Naive B cell (primary cell): ENCODE data around the gene NDRG2. TPM values are rescaled to one million over a fixed set of nuclear protein-coding genes. Genes with fewer than 3 reads are reported as not detected.
"Not testable (repeated sequence)": the region's sequence is repeated elsewhere in the genome, so short reads cannot be mapped to it uniquely, and the experiment has no call there.

Experiments
- ATAC-seq, 2 donors: fragments of 150-1000 bp; cut with Tn5 transposase; 2 replicates each; pipeline ENCODE4 v1.10.0; 2021; ENCODE audit warnings: low read depth in 2 of 2, mild to moderate bottlenecking in 2 of 2, moderate library complexity in 2 of 2
- DNase-seq: peaks from one replicate; pipeline ENCODE4 v3.0.0; 2022
- H3K27ac Mint-ChIP-seq, 6 donors: one replicate each; pipeline ENCODE4 v1.8.0; 2020 to 2022; ENCODE audit warnings: mild to moderate bottlenecking in 6 of 6, mixed read lengths in 6 of 6, moderate library complexity in 5 of 6, inconsistent platforms in 2 of 6
- H3K27me3 Mint-ChIP-seq, 3 donors: one replicate each; pipeline ENCODE4 v1.8.0; 2021 to 2022; ENCODE audit warnings: mixed read lengths in 3 of 3, mild to moderate bottlenecking in 1 of 3
- H3K36me3 Mint-ChIP-seq, 2 donors: one replicate each; pipeline ENCODE4 v1.8.0; 2020 to 2022; ENCODE audit warnings: mixed read lengths in 2 of 2, inconsistent platforms in 1 of 2, mild to moderate bottlenecking in 1 of 2
- H3K4me1 Mint-ChIP-seq, 3 donors: one replicate each; pipeline ENCODE4 v1.8.0; 2020 to 2022; ENCODE audit warnings: mixed read lengths in 3 of 3, inconsistent platforms in 1 of 3, mild to moderate bottlenecking in 1 of 3, moderate library complexity in 1 of 3
- H3K4me3 Mint-ChIP-seq, 8 donors: one replicate each; pipeline ENCODE4 v1.8.0; 2020 to 2022; ENCODE audit warnings: mild to moderate bottlenecking in 8 of 8, mixed read lengths in 8 of 8, moderate library complexity in 8 of 8, inconsistent platforms in 2 of 8
- H3K9me3 Mint-ChIP-seq, 7 donors: one replicate each; pipeline ENCODE4 v1.8.0; 2020 to 2022; ENCODE audit warnings: mixed read lengths in 7 of 7, mild to moderate bottlenecking in 5 of 7, inconsistent platforms in 2 of 7, moderate library complexity in 1 of 7
- polyA plus RNA-seq, 6 donors: library from polyadenylated mRNA; unstranded; fragments of 300-500 nt; fragmentation: Illumina TruSeq; gene quantifications; one replicate each; pipeline ENCODE4 v1.2.3, GENCODE V29; 2021; ENCODE audit warnings: low read depth in 6 of 6

NDRG2 gene
- polyA plus RNA-seq, 6 donors from 2014 or later, result 5.7 to 9.8 (median 7.1) TPM

DNA sequence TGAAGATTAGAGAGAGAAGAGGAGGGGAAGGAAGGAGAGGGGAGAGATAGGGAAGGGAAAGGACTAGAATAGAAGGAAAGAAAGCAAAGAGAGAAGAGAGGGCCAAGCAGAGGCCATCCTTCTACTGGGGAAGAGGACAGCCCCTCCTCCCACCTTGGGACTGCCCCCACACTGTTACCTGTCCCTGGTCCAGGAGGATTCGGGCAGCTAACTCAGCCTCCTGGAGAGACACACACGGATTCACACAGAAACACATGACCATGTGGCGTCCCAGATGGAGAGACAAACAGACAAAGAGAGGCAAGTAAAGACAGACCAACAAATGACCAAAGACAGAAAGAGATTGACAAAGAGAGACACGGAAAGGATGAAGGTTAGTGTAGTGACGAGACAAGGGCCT lies 2.2 kb downstream of the NDRG2 start:
- H3K4me3 Mint-ChIP-seq, result peak overlapping the region in 6 of 8 donors; percentile 3 to 88 (median 68)
- H3K36me3 Mint-ChIP-seq, result no peaks in the 10 kb centered on the region
- DNase-seq (no peak), ATAC-seq (no peak)
- peaks cover 21 to 29% (median 25%) of the 10 kb centered on the region in 3 donors for H3K4me1 Mint-ChIP-seq
- H3K27me3 Mint-ChIP-seq, result peaks cover 16 to 48% (median 17%) of the 10 kb centered on the region in 3 donors
- H3K27ac Mint-ChIP-seq, result peak overlapping the region in 1 of 6 donors; percentile 73
- H3K9me3 Mint-ChIP-seq, result no peaks in the 10 kb centered on the region

DNA sequence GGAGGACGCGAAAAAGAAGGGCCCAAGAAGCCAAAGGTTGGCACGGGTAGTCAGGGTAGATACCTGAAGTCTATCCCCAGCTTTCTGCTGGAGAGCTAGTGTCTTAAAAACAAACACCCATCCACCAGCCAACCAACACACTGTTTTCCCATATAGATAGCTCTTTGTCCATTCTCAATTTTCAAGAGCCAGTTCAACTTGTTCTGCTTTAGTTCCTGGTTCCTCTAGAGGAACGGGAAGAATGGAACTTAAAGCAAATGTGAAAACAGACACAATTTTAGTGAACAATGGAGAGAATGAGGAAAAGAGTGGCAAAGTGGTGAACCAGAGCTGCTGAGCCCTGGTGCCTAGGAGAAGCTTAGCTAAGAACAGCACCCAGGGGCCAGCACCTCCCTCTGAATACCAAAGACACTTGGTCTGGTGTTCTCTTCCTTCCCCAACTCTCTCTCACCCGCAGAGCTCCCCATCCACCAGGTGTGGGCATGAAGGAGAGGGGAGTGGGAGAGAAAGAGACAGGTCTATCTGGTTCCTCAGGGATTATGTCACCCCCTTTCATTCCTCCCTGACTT lies 3.8 kb downstream of the NDRG2 start:
- peaks cover 21 to 23% (median 21%) of the 10 kb centered on the region in 3 donors for H3K4me1 Mint-ChIP-seq

DNA sequence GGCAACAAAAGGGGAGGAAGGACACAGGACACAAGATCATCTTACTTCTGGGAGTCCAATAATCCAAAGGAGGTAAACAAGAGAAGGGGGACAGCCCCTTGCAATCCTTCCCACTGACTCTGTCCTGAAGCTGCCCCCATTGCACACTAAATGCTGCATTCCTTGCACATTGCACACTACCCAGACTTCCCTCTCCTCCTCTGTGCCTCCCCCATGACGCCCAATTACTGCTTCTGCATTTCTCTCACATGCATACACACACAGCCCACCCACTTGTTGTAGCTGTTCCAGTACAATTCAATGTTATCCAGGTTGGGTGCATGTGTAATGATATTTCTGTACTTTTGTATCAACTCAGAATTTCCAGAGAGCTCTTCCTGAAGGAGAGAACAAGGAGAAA lies 5.5 kb downstream of the NDRG2 start:
- no peak for DNase-seq
- Mint-ChIP-seq H3K4me3 (no peak overlapping the region), H3K27me3 (peaks cover 22 to 69% (median 27%) of the 10 kb centered on the region in 3 donors), H3K9me3 (no peaks in the 10 kb centered on the region), H3K36me3 (no peaks in the 10 kb centered on the region), H3K27ac (no peak overlapping the region), H3K4me1 (peaks cover 17 to 22% (median 17%) of the 10 kb centered on the region in 3 donors)
- no peak for ATAC-seq

More for the DNA sequence above, 3.8 kb downstream of the NDRG2 start:
- H3K27me3 Mint-ChIP-seq, result peaks cover 16 to 59% (median 17%) of the 10 kb centered on the region in 3 donors
- H3K36me3 Mint-ChIP-seq, result no peaks in the 10 kb centered on the region
- DNase-seq (no peak), ATAC-seq (no peak)
- no peak overlapping the region for H3K4me3 Mint-ChIP-seq
- no peaks in the 10 kb centered on the region for H3K9me3 Mint-ChIP-seq
- H3K27ac Mint-ChIP-seq, result no peak overlapping the region

DNA sequence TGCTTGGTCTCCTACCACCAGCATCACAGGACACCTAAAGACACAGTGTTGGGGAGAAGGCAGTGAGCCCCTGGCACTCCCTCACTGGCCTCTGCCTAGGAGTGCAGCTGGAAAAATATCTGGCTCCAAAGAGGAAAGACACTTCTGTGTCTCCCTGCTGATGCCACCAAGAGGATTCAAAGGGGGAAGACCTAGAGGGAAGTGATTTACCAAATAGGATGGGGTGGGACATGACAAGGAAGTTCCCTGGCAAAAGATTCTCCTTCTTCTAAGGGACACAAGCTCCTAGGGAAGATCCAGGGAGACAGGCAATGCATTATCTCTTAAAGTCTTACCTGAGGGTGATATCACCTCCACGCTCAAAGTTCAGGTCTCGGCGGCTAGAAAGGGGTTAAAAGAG lies 6.1 kb downstream of the NDRG2 start:
- Mint-ChIP-seq H3K4me1 (peaks cover 11 to 16% (median 12%) of the 10 kb centered on the region in 3 donors), H3K27ac (no peak overlapping the region), H3K4me3 (no peak overlapping the region), H3K36me3 (no peaks in the 10 kb centered on the region), H3K27me3 (peaks cover 23 to 74% (median 33%) of the 10 kb centered on the region in 3 donors), H3K9me3 (no peaks in the 10 kb centered on the region)
- DNase-seq, result no peak
- no peak for ATAC-seq

DNA sequence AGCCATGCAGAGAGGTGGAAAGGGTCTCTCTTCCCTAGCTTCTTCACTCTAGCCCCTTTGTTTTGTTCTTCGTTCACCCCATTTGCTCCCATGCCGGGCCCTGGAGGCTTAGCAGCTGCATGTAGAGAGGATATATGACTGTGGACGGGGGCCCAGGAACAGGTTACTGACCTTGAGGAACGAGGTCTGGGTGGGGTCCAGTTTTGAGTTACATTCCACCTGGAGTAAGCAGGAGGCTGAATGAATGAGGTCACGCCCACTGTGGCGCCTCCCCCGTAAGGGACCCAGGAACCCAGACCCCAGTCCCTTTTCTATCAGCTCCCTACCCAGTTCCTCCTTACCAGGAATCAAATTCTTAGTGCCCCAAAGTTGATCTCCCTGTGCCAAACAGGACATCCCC lies 6.6 kb downstream of the NDRG2 start:
- H3K4me1 Mint-ChIP-seq, result peaks cover 6 to 12% (median 11%) of the 10 kb centered on the region in 3 donors
- H3K4me3 Mint-ChIP-seq, result no peak overlapping the region
- H3K36me3 Mint-ChIP-seq, result no peaks in the 10 kb centered on the region
- no peak overlapping the region for H3K27ac Mint-ChIP-seq
- peaks cover 23 to 72% (median 36%) of the 10 kb centered on the region in 3 donors for H3K27me3 Mint-ChIP-seq
- H3K9me3 Mint-ChIP-seq, result no peaks in the 10 kb centered on the region
- DNase-seq, result no peak
- ATAC-seq, result no peak

DNA sequence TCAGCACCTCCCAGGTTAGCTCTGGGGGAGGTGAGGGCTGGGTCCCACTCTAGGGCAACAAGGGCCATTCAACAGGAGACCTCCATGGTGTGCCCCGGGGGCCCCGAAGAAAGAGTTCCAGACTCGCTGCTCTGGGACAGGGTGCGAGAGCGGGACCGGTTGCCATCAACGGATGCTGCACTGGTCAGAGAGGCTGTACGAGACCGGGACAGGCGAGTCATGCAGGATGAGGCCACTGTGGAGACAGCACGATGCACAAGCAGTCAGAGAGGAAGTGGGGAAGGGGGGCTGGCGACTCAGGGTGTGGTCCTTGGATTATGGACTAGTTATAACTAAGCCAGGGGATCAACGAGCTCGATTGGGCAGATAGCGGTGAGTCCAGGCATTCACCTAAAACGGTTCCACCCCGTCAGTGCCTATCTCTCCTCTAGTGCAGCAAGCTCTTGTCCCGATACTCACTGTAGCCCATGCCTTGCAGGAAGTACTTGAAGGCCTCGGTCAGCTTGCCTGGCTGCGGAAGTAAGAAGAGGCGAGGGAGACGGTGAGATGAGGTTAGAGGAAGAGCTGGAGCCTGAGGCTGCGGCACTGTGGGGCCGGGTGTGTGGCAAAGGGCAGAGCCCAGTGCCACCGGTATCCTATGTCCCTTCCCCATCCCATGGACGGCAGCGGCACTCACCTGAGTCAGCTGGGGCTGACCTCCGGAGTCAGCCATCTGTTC lies 7.2 kb downstream of the NDRG2 start:
- no peak overlapping the region for H3K27ac Mint-ChIP-seq
- DNase-seq, result no peak
- H3K27me3 Mint-ChIP-seq, result peaks cover 24 to 70% (median 34%) of the 10 kb centered on the region in 3 donors
- H3K9me3 Mint-ChIP-seq, result no peaks in the 10 kb centered on the region
- H3K4me1 Mint-ChIP-seq, result peaks cover under 1 to 7% (median 6%) of the 10 kb centered on the region in 3 donors
- no peaks in the 10 kb centered on the region for H3K36me3 Mint-ChIP-seq
- no peak overlapping the region for H3K4me3 Mint-ChIP-seq
- ATAC-seq, result no peak

DNA sequence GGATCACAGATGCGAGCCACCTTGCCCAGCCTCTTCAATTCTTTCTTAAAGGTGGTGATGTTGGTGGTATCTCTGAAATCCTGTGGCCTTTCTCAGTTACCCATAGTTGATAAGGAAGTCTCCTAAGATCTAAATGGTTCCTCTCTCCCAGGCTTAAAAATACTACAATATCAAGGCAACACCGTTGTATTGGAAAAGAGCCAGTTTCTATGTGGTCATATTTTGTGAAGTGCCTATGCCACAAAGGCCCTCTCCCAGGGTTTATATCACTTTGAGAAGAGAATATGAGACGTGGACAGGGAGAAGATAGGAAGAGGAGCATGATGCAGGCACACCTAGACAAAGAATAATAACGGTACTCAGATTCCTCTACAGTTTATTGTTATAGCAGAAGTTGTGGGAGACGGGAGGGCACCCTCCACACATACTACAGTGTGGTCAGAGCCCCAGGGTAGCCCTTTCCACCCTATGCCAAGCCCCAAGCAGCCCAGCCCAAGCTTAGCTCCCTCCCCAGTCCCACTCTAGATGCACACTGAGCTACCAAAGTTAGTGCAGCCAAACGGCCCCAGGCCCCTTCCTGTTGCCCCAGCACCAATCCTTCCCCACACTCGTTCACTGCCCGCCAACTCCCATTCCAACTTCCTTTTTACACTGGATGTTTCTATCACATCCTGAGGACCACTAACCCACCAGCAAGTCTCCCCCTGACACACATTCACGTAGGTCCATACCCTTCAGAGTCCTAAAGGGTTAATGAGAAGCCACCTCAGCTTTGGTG lies 8.3 kb downstream of the NDRG2 start:
- H3K27ac Mint-ChIP-seq, result peak overlapping the region in 1 of 6 donors; percentile 69
- H3K4me3 Mint-ChIP-seq, result no peak overlapping the region
- no peaks in the 10 kb centered on the region for H3K4me1 Mint-ChIP-seq
- H3K9me3 Mint-ChIP-seq, result no peaks in the 10 kb centered on the region
- DNase-seq (no peak), ATAC-seq (no peak)
- peaks cover 28 to 70% (median 34%) of the 10 kb centered on the region in 3 donors for H3K27me3 Mint-ChIP-seq
- H3K36me3 Mint-ChIP-seq, result no peaks in the 10 kb centered on the region

DNA sequence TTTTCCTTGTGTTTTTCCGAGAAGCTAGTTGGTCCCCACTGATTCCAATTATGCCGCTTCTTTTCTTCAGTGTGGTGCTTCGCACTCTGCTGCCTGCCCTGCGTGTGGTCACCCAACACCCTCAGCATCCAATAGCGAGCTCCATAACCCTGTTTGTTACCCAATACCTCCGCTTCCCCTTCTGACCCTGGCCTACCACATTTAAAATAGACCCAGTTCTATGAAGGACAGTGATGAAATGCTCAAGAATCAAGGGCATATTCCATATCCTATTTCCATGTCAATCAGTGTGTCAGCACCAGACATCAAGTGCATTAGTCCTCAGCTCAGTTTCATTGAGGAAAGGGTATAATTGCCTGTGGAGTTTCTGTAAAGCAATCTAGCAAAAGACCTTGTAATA lies 9.5 kb downstream of the NDRG2 start:
- no peaks in the 10 kb centered on the region for H3K36me3 Mint-ChIP-seq
- H3K4me3 Mint-ChIP-seq, result no peak overlapping the region
- ATAC-seq (no peak), DNase-seq (no peak)
- no peaks in the 10 kb centered on the region for H3K9me3 Mint-ChIP-seq
- H3K27ac Mint-ChIP-seq, result no peak overlapping the region
- H3K27me3 Mint-ChIP-seq, result peaks cover 30 to 66% (median 45%) of the 10 kb centered on the region in 3 donors
- no peaks in the 10 kb centered on the region for H3K4me1 Mint-ChIP-seq

DNA sequence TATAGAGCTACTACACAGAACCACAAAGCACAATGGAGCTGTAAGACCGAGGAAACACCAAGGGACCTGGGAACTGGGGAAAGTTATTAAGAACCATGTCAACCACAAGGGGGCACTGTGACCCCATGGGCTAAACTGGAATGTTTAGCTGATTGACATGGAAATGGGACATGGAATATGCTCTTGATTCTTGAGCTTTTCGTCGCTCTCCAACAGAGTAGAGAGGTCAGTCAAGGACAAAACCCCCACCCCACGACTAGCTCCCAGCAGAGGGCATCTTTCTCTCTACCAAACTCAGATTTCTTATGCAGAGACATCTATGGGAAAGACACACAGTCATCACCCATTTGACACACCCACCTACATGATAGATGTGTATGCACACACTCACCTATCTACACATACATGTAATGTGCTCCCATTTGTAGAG lies 10.1 kb downstream of the NDRG2 start:
- peak; percentile 84 to 89 for ATAC-seq
- no peaks in the 10 kb centered on the region for H3K36me3 Mint-ChIP-seq
- no peak overlapping the region for H3K27ac Mint-ChIP-seq
- H3K27me3 Mint-ChIP-seq, result peaks cover 30 to 65% (median 45%) of the 10 kb centered on the region in 3 donors
- DNase-seq, result peak; percentile 74
- H3K9me3 Mint-ChIP-seq, result no peaks in the 10 kb centered on the region
- H3K4me1 Mint-ChIP-seq, result no peaks in the 10 kb centered on the region
- no peak overlapping the region for H3K4me3 Mint-ChIP-seq

DNA sequence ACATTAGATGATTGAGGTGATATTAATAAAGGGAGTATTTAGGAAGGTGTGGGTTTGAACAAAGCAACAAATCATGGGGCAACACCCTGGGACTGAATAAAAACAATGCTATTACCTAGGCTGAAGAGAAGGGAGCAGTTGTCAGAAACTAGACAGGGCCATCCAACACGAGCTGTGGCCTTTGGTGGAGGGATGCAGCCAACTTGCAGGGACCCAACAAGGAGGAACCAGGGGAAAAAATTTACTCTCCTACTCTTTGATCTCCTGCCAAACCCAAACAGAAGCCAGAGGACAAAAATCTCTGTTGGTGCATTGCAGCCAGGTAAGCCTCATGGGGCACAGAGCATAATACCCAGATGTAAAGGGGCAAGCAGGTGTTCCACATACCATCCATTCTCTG lies 13.7 kb downstream of the NDRG2 start:
- Mint-ChIP-seq H3K27ac (no peak overlapping the region), H3K4me3 (no peak overlapping the region), H3K9me3 (no peaks in the 10 kb centered on the region), H3K36me3 (no peaks in the 10 kb centered on the region), H3K27me3 (peaks cover 24 to 45% (median 43%) of the 10 kb centered on the region in 3 donors), H3K4me1 (no peaks in the 10 kb centered on the region)
- ATAC-seq (no peak), DNase-seq (no peak)

DNA sequence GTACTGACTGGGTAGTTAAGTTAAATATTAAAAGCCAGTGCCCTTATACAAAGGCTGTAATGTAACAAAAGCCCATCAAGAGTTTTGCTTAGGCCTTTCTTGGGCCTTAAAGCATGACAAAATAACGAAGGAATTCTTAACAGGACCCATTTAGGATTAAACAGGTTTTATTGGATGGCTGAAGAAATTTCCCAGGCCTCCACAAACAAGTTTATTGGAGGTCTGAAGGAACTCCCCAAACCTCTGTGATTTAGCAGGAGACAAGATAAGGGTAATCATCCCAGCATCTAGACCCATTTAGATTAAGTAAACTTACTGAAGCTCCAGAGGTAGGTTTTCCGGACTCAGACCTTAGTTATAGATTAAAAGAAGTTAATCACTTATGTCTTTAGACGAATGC lies 15.1 kb downstream of the NDRG2 start:
- not testable (repeated sequence) for ATAC-seq, H3K36me3 Mint-ChIP-seq, H3K4me1 Mint-ChIP-seq, H3K4me3 Mint-ChIP-seq, DNase-seq, H3K27ac Mint-ChIP-seq, H3K9me3 Mint-ChIP-seq
- peaks cover 22 to 36% (median 35%) of the 10 kb centered on the region in 3 donors for H3K27me3 Mint-ChIP-seq

DNA sequence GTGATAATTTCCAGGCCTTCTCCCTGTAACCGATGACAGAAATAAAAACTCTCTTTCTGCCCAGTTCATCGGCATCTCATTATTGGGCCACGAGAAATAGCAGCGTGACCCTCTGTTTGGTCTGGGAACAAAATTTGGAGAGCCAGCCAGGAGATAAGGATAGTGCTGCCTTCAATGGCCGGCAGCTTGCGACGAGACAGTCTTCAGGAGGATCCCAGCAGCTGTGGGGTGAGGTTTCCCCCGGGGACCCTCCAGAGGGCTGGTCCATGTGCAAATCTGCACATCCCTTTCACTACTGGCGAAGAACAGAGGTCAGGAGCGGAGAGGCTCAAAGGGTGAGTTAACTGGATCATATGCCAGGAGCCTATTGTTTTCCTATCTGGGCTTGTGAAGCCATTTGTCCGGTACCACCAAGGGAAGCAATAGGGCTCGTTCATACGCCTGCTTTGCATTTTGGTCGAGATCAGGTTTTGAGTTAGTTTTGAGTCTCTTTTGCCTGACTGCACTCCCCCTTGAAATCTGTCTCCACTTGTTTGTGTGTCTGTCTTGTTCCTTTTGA lies 21.0 kb downstream of the NDRG2 start:
- peak overlapping the region in 1 of 6 donors; percentile 3 for H3K27ac Mint-ChIP-seq
- no peaks in the 10 kb centered on the region for H3K9me3 Mint-ChIP-seq
- ATAC-seq, result no peak
- DNase-seq, result no peak
- no peaks in the 10 kb centered on the region for H3K4me1 Mint-ChIP-seq
- no peak overlapping the region for H3K4me3 Mint-ChIP-seq
- H3K27me3 Mint-ChIP-seq, result no peaks in the 10 kb centered on the region
- no peaks in the 10 kb centered on the region for H3K36me3 Mint-ChIP-seq

DNA sequence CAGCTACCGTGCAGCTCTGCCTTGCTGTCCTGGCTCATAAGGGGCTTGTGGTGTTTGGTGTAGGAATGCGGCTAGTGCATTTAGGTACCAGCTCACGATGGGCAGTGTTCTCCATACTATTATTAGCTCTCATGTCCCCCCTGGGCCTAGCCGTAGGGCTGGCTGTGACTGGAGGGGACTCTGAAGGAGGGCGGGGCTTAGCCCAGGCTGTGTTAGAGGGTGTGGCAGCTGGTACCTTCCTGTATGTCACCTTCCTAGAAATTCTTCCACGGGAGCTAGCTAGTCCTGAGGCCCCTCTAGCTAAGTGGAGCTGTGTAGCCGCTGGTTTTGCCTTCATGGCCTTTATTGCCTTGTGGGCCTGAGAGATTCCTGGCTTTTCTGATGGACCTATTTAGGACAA lies 23.6 kb downstream of the NDRG2 start:
- Mint-ChIP-seq H3K4me3 (no peak overlapping the region), H3K27me3 (no peaks in the 10 kb centered on the region), H3K36me3 (peaks cover 2 to 4% of the 10 kb centered on the region in 2 donors), H3K9me3 (no peaks in the 10 kb centered on the region), H3K27ac (peak overlapping the region in 1 of 6 donors; percentile 11), H3K4me1 (no peaks in the 10 kb centered on the region)
- ATAC-seq, result no peak
- DNase-seq, result no peak
